MCF 10A (cell line): ENCODE data around the gene ANGPT4. TPM values are rescaled to one million over a fixed set of nuclear protein-coding genes. Genes with fewer than 3 reads are reported as not detected.

Experiments used
- BruUV-seq: library from RNA; stranded (reverse); fragments of 400-500 nt; replicated peaks from 2 replicates; lab custom pipeline; 2021; lab: Mats Ljungman, UMichigan
- CTCF ChIA-PET: fragments of 300-600 bp; sonication (Branson Sonifier 250); formaldehyde crosslinking; extraction: SDS; loops from one replicate; lab custom pipeline; 2021; ENCODE audit warnings: antibody characterized with exemption, inconsistent platforms; lab: Yijun Ruan, JAX
- POLR2A ChIA-PET: fragments of 300-600, 350-650 bp; sonication (Branson Sonifier 250); formaldehyde crosslinking; extraction: SDS; loops from one replicate; lab custom pipeline; 2020; ENCODE audit warnings: antibody characterized with exemption, inconsistent platforms; lab: Yijun Ruan, JAX
- DNase-seq: peaks from one replicate; pipeline ENCODE4 v3.0.0-alpha.2; 2018; ENCODE audit not compliant: unreplicated experiment
- H3K27ac Mint-ChIP-seq: one replicate; pipeline ENCODE4 v1.8.0; 2022; ENCODE audit warnings: mild to moderate bottlenecking, low read depth, mixed read lengths; ENCODE audit not compliant: unreplicated experiment
- H3K27me3 Mint-ChIP-seq: one replicate; pipeline ENCODE4 v1.8.0; 2022; ENCODE audit warnings: mixed read lengths; ENCODE audit not compliant: insufficient read depth, unreplicated experiment
- H3K36me3 Mint-ChIP-seq: one replicate; pipeline ENCODE4 v1.8.0; 2022; ENCODE audit warnings: mild to moderate bottlenecking, moderate library complexity, mixed read lengths; ENCODE audit not compliant: insufficient read depth, unreplicated experiment
- H3K4me1 Mint-ChIP-seq: one replicate; pipeline ENCODE4 v1.8.0; 2022; ENCODE audit warnings: mixed read lengths; ENCODE audit not compliant: insufficient read depth, unreplicated experiment
- H3K4me3 Mint-ChIP-seq: one replicate; pipeline ENCODE4 v1.8.0; 2022; ENCODE audit warnings: mild to moderate bottlenecking, moderate library complexity, mixed read lengths; ENCODE audit not compliant: unreplicated experiment
- H3K9me3 Mint-ChIP-seq: one replicate; pipeline ENCODE4 v1.8.0; 2022; ENCODE audit warnings: mixed read lengths; ENCODE audit not compliant: unreplicated experiment
- intact Hi-C: fragments of 100-400 bp; cut with micrococcal nuclease; formaldehyde crosslinking; loops from 2 replicates; pipeline ENCODE4 v1.14.1; 2022
- total RNA-seq: library from RNA; stranded (reverse); gene quantifications from 2 replicates; pipeline ENCODE4 v1.2.3, GENCODE V29; 2022
- TF ChIP-seq, protein P1 (sequence below): fragments of 200-600 bp; IDR thresholded peaks from one replicate; pipeline ENCODE4 v1.8.0; 2022; ENCODE audit warnings: antibody characterized with exemption, mild to moderate bottlenecking; ENCODE audit not compliant: unreplicated experiment

ANGPT4 gene
- total RNA-seq, 1 experiment from 2014 or later: not detected

DNA sequence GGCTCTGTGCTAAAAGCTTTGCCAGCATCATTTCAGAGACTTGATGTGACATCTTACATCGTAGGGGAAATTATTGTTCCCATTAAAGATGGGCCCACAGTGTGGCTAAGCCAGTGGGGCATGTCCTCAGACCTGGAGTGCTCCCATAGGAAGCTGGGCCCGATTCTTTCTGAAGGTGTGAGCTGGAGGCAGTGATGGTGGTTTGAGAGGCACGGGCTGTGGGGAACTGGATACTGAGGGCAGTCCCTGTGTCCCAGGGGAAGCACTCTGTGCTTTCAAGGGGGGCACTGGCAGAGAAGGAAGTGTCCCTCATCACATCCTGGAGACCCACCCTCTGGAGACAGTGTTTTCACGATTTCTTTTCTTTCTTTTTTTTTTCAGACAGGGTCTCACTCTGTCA lies 91.2 kb downstream of the ANGPT4 start:
- no peaks in the 10 kb centered on the region for H3K27me3 Mint-ChIP-seq
- TF ChIP-seq, protein P1, sequence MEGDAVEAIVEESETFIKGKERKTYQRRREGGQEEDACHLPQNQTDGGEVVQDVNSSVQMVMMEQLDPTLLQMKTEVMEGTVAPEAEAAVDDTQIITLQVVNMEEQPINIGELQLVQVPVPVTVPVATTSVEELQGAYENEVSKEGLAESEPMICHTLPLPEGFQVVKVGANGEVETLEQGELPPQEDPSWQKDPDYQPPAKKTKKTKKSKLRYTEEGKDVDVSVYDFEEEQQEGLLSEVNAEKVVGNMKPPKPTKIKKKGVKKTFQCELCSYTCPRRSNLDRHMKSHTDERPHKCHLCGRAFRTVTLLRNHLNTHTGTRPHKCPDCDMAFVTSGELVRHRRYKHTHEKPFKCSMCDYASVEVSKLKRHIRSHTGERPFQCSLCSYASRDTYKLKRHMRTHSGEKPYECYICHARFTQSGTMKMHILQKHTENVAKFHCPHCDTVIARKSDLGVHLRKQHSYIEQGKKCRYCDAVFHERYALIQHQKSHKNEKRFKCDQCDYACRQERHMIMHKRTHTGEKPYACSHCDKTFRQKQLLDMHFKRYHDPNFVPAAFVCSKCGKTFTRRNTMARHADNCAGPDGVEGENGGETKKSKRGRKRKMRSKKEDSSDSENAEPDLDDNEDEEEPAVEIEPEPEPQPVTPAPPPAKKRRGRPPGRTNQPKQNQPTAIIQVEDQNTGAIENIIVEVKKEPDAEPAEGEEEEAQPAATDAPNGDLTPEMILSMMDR: no peak
- H3K36me3 Mint-ChIP-seq: no peaks in the 10 kb centered on the region
- intact Hi-C loops: no loop called here
- ChIA-PET POLR2A (no interaction called here), CTCF (interaction anchor here (1.2 to 2.2 kb wide), 5 partner anchors 9 to 390 kb away, joined by 3 to 18 read pairs (median 6); no protein-coding TSS in a partner anchor)
- BruUV-seq: no TSS peak
- H3K4me1 Mint-ChIP-seq: no peaks in the 10 kb centered on the region
- H3K4me3 Mint-ChIP-seq: no peak overlapping the region
- H3K9me3 Mint-ChIP-seq: no peaks in the 10 kb centered on the region
- H3K27ac Mint-ChIP-seq: no peak overlapping the region
- no peak for DNase-seq

DNA sequence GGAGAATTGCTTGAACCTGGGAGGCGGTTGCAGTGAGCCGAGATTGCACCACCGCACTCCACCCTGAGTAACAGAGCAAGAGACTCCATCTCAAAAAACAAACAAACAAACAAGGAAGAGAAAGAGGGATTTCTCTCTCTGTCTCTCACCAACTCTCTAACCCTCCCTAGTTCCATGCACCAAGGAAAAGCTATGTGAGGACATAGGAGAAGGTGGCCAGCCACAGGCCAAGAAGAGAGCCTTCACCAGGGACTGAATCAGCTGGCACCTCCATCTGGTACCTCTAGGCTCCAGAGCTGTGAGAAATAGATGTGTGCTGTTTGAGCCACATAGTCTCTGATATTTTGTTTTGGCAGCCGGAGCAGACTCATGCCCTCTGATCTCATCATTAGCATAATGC lies 91.6 kb downstream of the ANGPT4 start:
- TF ChIP-seq, protein P1: no peak
- no peak overlapping the region for H3K27ac Mint-ChIP-seq
- no TSS peak for BruUV-seq
- H3K4me1 Mint-ChIP-seq: no peaks in the 10 kb centered on the region
- CTCF ChIA-PET: interaction anchor here (0.7 to 2.2 kb wide), 6 partner anchors 9 to 390 kb away, joined by 3 to 18 read pairs (median 4); no protein-coding TSS in a partner anchor
- H3K4me3 Mint-ChIP-seq: no peak overlapping the region
- intact Hi-C loops: no loop called here
- no peaks in the 10 kb centered on the region for H3K9me3 Mint-ChIP-seq
- no peaks in the 10 kb centered on the region for H3K36me3 Mint-ChIP-seq
- no peak for DNase-seq
- no peaks in the 10 kb centered on the region for H3K27me3 Mint-ChIP-seq
- POLR2A ChIA-PET: interaction anchor here (0.5 kb wide), 1 partner anchor 1278 kb away, joined by 3 read pairs; no protein-coding TSS in a partner anchor

DNA sequence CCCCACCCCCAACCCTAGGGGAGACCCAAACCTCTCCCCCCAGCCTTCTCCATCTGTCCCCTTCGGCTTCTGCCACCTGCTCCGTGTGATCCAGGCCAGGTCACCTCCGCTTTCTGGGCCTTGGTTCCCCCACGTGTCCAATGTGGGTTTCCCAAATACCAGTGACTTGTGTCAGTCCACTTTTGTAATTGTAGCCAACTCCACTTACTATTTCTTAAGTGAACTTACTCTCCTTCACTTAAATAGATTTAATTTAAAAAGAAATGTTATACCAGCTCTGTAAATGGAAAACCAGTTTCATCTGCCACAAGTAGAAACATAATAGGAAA lies 92.6 kb downstream of the ANGPT4 start:
- no peaks in the 10 kb centered on the region for H3K36me3 Mint-ChIP-seq
- H3K27me3 Mint-ChIP-seq: no peaks in the 10 kb centered on the region
- no TSS peak for BruUV-seq
- no peak overlapping the region for H3K27ac Mint-ChIP-seq
- ChIA-PET POLR2A (interaction anchor here (0.6 to 0.8 kb wide), 2 partner anchors 10 to 18 kb away, joined by 3 to 4 read pairs; partner anchors contain the start of gene FAM110A), CTCF (interaction anchor here (0.6 to 2.2 kb wide), 2 partner anchors 132 to 358 kb away, joined by 3 to 18 read pairs; no protein-coding TSS in a partner anchor)
- DNase-seq: no peak
- TF ChIP-seq, protein P1: no peak
- H3K9me3 Mint-ChIP-seq: no peaks in the 10 kb centered on the region
- H3K4me3 Mint-ChIP-seq: no peak overlapping the region
- no peaks in the 10 kb centered on the region for H3K4me1 Mint-ChIP-seq
- intact Hi-C loops: no loop called here

DNA sequence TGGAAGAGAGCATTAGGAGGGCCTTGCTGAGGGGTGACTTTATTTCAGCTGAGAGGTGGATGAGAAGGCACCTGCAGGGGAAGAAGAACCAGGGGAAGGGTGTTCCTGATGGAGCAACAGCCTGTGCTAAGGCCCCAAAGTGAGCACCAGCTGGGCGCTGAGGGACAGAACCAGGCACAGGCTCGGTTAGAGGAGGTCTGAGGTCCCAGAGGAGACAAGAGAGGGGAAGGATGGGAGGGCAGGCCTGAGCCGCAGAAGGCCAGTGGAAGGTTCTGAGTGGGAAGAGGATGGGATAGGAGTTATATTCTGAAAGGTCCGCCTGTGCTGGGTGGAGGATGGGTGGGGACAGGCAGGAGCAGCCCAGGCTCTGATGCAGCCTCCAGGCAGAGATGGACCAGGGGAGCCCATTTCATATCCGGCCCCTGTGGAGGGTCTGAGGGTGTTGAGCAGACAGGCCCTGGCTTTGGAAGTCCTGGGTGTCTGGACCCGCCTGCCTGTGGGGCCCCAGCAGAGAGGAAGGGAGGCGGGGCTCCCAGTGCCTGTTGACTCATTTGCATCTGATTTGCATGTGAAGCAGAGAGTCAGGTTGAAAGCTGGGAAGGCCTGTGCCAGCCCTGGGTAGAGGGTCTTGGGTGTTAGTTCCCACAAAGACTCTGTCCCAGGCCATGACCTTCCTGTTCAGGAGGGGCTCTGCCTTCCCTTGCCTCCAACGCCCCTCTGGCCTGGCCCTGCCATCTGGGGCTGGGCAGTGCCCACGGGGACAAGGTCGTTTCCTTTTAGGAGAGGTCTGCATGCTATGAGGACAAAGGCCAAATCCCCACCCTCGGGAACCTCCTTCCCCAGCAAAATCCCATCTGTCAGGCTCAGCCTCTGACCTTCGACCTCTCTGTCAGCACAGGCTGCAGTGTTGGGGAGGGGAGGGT lies 93.2 kb downstream of the ANGPT4 start:
- ChIA-PET CTCF (interaction anchor here (0.6 to 9.5 kb wide), 6 partner anchors 25 to 893 kb away, joined by 3 to 464 read pairs (median 3); no protein-coding TSS in a partner anchor), POLR2A (interaction anchor here (0.6 to 1.3 kb wide), 3 partner anchors 10 to 19 kb away, joined by 3 to 4 read pairs (median 3); partner anchors contain the start of gene FAM110A)
- intact Hi-C loops: no loop called here
- H3K4me1 Mint-ChIP-seq: no peaks in the 10 kb centered on the region
- no peaks in the 10 kb centered on the region for H3K36me3 Mint-ChIP-seq
- no peak for DNase-seq
- H3K27me3 Mint-ChIP-seq: no peaks in the 10 kb centered on the region
- H3K9me3 Mint-ChIP-seq: no peaks in the 10 kb centered on the region
- no TSS peak for BruUV-seq
- TF ChIP-seq, protein P1: no peak
- H3K27ac Mint-ChIP-seq: no peak overlapping the region
- H3K4me3 Mint-ChIP-seq: no peak overlapping the region
